Breast epithelium (tissue), 4 donors: ENCODE data around the gene CERS4. TPM values are rescaled to one million over a fixed set of nuclear protein-coding genes. Genes with fewer than 3 reads are reported as not detected.
"Not testable (repeated sequence)": the region's sequence is repeated elsewhere in the genome, so short reads cannot be mapped to it uniquely, and the experiment has no call there.

ENCODE experiments used
- DNase-seq, 2 donors: peaks; one replicate each; pipeline ENCODE4 v3.0.0-alpha.2; 2019; ENCODE audit warnings: low spot score in 2 of 2
- H3K27ac ChIP-seq, 2 donors: fragments of 200-600 bp; sonication (generic) in 1 of 2; one replicate each; pipeline ENCODE4 v1.5.1; 2016 to 2019; ENCODE audit warnings: mild to moderate bottlenecking in 1 of 2
- H3K27me3 ChIP-seq, 2 donors: fragments of 200-600 bp; sonication (generic) in 1 of 2; one replicate each; pipeline versions ENCODE4 v1.5.1 to v1.6.0; 2017 to 2019; ENCODE audit warnings: control low read depth in 1 of 2, mild to moderate bottlenecking in 1 of 2
- H3K36me3 ChIP-seq: fragments of 200-600 bp; one replicate; pipeline ENCODE4 v1.5.1; 2019
- H3K4me1 ChIP-seq, 2 donors: fragments of 200-600 bp; sonication (generic); one replicate each; pipeline ENCODE4 v1.5.1; 2016 to 2019; ENCODE audit warnings: control low read depth in 1 of 2
- H3K4me3 ChIP-seq, 3 donors: fragments of 200-600 bp; sonication (generic); 1 replicate in 2 of 3; 2 replicates in 1 of 3; pipeline ENCODE4 v1.5.1; 2016 to 2019; ENCODE audit warnings: mild to moderate bottlenecking in 3 of 3, moderate library complexity in 2 of 3
- H3K9me3 ChIP-seq, 2 donors: fragments of 200-600 bp; sonication (generic) in 1 of 2; one replicate each; pipeline ENCODE4 v1.5.1; 2016 to 2019; ENCODE audit warnings: control low read depth in 1 of 2
- CTCF ChIP-seq, 3 donors: fragments of 450-650 bp; IDR thresholded peaks; one replicate each; pipeline ENCODE4 v1.5.1; 2016 to 2017; ENCODE audit warnings: antibody characterized with exemption in 3 of 3, mild to moderate bottlenecking in 3 of 3, moderate library complexity in 3 of 3
- POLR2A ChIP-seq: fragments of 450-650 bp; IDR thresholded peaks from one replicate; pipeline ENCODE4 v1.6.1; 2016; ENCODE audit warnings: antibody characterized with exemption, mild to moderate bottlenecking, moderate library complexity
- POLR2AphosphoS5 ChIP-seq, 3 donors: sonication (generic); formaldehyde crosslinking; IDR thresholded peaks; one replicate each; pipeline ENCODE4 v1.6.1; 2017; ENCODE audit warnings: antibody characterized with exemption in 3 of 3
- intact Hi-C: fragments of 100-400 bp; cut with DNase I; formaldehyde crosslinking; loops from one replicate; pipeline ENCODE4 v1.15.1; 2023; ENCODE audit warnings: low total_unique reads
- total RNA-seq, 3 donors: library from RNA; depleted of rRNA; stranded (reverse); fragments of >200 nt; gene quantifications; one replicate each; pipeline ENCODE4 v1.1.0, GENCODE V29; 2016

The CERS4 gene
- total RNA-seq, 3 donors from 2014 or later: 26.4 to 141 (median 64.1) TPM

- Histone ChIP-seq H3K27ac (no peak overlapping the region), H3K36me3 (no peaks in the 10 kb centered on the region), H3K4me1 (peaks cover 6 to 9% of the 10 kb centered on the region in 2 donors), H3K9me3 (no peaks in the 10 kb centered on the region), H3K4me3 (no peak overlapping the region), H3K27me3 (no peaks in the 10 kb centered on the region)
- DNase-seq: no peak
- TF ChIP-seq POLR2AphosphoS5 (IDR thresholded peaks at IDR 0.05): no peak
- TF ChIP-seq CTCF (IDR thresholded peaks at IDR 0.05): no peak
- intact Hi-C loops: no loop called here
These were observed 32.5 kb downstream of the CERS4 start for GRCh38 chr19:8241646-8242045.

- peaks cover 6 to 9% of the 10 kb centered on the region in 2 donors for H3K4me1 ChIP-seq
- intact Hi-C loops: no loop called here
- H3K36me3 ChIP-seq: no peaks in the 10 kb centered on the region
- no peak overlapping the region for H3K27ac ChIP-seq
- H3K4me3 ChIP-seq: no peak overlapping the region
- DNase-seq: no peak
- H3K9me3 ChIP-seq: no peaks in the 10 kb centered on the region
- no peaks in the 10 kb centered on the region for H3K27me3 ChIP-seq
- TF ChIP-seq CTCF (IDR thresholded peaks at IDR 0.05) (no peak), POLR2A (no peak), POLR2AphosphoS5 (IDR thresholded peaks at IDR 0.05) (no peak)
These were observed 33.1 kb downstream of the CERS4 start for GRCh38 chr19:8242211-8242821.

GRCh38 chr19:8243146-8243545 is 34.0 kb downstream of the CERS4 start:
- Histone ChIP-seq H3K27me3 (no peaks in the 10 kb centered on the region), H3K4me3 (no peak overlapping the region), H3K36me3 (no peaks in the 10 kb centered on the region), H3K9me3 (no peaks in the 10 kb centered on the region), H3K4me1 (peaks cover 6 to 9% of the 10 kb centered on the region in 2 donors), H3K27ac (no peak overlapping the region)
- DNase-seq: no peak
- TF ChIP-seq POLR2A (no peak), POLR2AphosphoS5 (IDR thresholded peaks at IDR 0.05) (no peak), CTCF (IDR thresholded peaks at IDR 0.05) (no peak)
- intact Hi-C loops: no loop called here

GRCh38 chr19:8244442-8244841 is 35.3 kb downstream of the CERS4 start:
- H3K36me3 ChIP-seq: no peaks in the 10 kb centered on the region
- TF ChIP-seq POLR2AphosphoS5 (IDR thresholded peaks at IDR 0.05) (no peak), POLR2A (no peak), CTCF (IDR thresholded peaks at IDR 0.05) (no peak)
- intact Hi-C loops: no loop called here
- H3K27me3 ChIP-seq: no peaks in the 10 kb centered on the region
- DNase-seq: no peak
- no peak overlapping the region for H3K4me3 ChIP-seq
- no peak overlapping the region for H3K27ac ChIP-seq
- H3K4me1 ChIP-seq: peaks cover 6 to 9% of the 10 kb centered on the region in 2 donors
- H3K9me3 ChIP-seq: no peaks in the 10 kb centered on the region

GRCh38 chr19:8245869-8246835 is 37.0 kb downstream of the CERS4 start:
- intact Hi-C loops: no loop called here
- no peaks in the 10 kb centered on the region for H3K36me3 ChIP-seq

GRCh38 chr19:8247129-8247890 is 38.1 kb downstream of the CERS4 start:
- DNase-seq, H3K27ac ChIP-seq, H3K36me3 ChIP-seq, H3K4me3 ChIP-seq, H3K27me3 ChIP-seq, H3K9me3 ChIP-seq, intact Hi-C loops, H3K4me1 ChIP-seq: not testable (repeated sequence)

More at GRCh38 chr19:8245869-8246835, 37.0 kb downstream of the CERS4 start:
- Histone ChIP-seq H3K4me1 (peaks cover 0 to 2% of the 10 kb centered on the region in 2 donors), H3K9me3 (no peaks in the 10 kb centered on the region), H3K27me3 (no peaks in the 10 kb centered on the region), H3K27ac (no peak overlapping the region), H3K4me3 (no peak overlapping the region)
- no peak for TF ChIP-seq CTCF (IDR thresholded peaks at IDR 0.05)
- TF ChIP-seq POLR2A: no peak
- TF ChIP-seq POLR2AphosphoS5 (IDR thresholded peaks at IDR 0.05): no peak
- no peak for DNase-seq
